Mucosa of descending colon (tissue), 3 donors: ENCODE results near the gene CBLL1. TPM values are rescaled to one million over a fixed set of nuclear protein-coding genes. Genes with fewer than 3 reads are reported as not detected.

ENCODE experiments used
- ATAC-seq: fragments of 200-7000 bp; cut with Tn5 transposase; one replicate; pipeline ENCODE4 v1.9.1; 2020; ENCODE audit warnings: mild to moderate bottlenecking, moderate library complexity
- DNase-seq, 3 donors: peaks; one replicate each; pipeline ENCODE4 v3.0.0-alpha.2; 2020
- H3K36me3 ChIP-seq: fragments of 200-600 bp; one replicate; pipeline ENCODE4 v1.8.0; 2021; ENCODE audit warnings: low read depth, mild to moderate bottlenecking
- H3K4me1 ChIP-seq: fragments of 200-600 bp; one replicate; pipeline ENCODE4 v1.8.0; 2021; ENCODE audit warnings: low read depth, mild to moderate bottlenecking
- H3K4me3 ChIP-seq: fragments of 200-600 bp; one replicate; pipeline ENCODE4 v1.8.0; 2021; ENCODE audit warnings: mild to moderate bottlenecking
- H3K9me3 ChIP-seq: fragments of 200-600 bp; one replicate; pipeline ENCODE4 v1.8.0; 2021; ENCODE audit warnings: mild to moderate bottlenecking
- CTCF ChIP-seq: fragments of 200-600 bp; IDR thresholded peaks from one replicate; pipeline ENCODE4 v1.8.0; 2022; ENCODE audit warnings: antibody characterized with exemption, mild to moderate bottlenecking
- intact Hi-C, 2 donors: fragments of 100-400 bp; cut with DNase I in 1 of 2; cut with micrococcal nuclease in 1 of 2; formaldehyde crosslinking; loops; one replicate each; pipeline versions ENCODE4 v1.11.0 to v1.11.1; 2022; cut with DNase I, micrococcal nuclease
- long read RNA-seq, 2 donors: library from polyadenylated mRNA; unstranded; transcript quantifications; one replicate each; pipeline ENCODE4 v2.0.0, GENCODE V29; 2019 to 2021
- total RNA-seq, 3 donors: library from RNA; stranded (reverse); fragmentation: NEBNext Ultra II Directional in 2 of 3; extraction: Animal tissue kit (Norgen Biotek cat#: 25700) in 2 of 3; gene quantifications; one replicate each; pipeline versions ENCODE4 v1.2.1 to v1.2.4, GENCODE V29; 2021 to 2023
- donor health status: DM: no; HTN: no; CAD: no; lungs with moderate emphysema.
- donor health status: DM: no; HTN: no; CAD: no.
- donor health status: DM: no; HTN: yes; CAD: no.

The CBLL1 gene
- total RNA-seq = 10 to 100 TPM; 24.1 to 28.9 (median 25.4) TPM
- long read RNA-seq, donor 1, full-length matches to known transcripts = 3 of 5 reads
- long read RNA-seq, donor 1, partial matches to known transcripts = 0 of 5 reads
- long read RNA-seq, donor 1, other reads (novel, unspliced or antisense) = 2 of 5 reads
- long read RNA-seq, donor 2, full-length matches to known transcripts = 2 of 2 reads
- long read RNA-seq, donor 2, partial matches to known transcripts = 0 of 2 reads
- long read RNA-seq, donor 2, other reads (novel, unspliced or antisense) = 0 of 2 reads

GRCh38 chr7:107743567-107744344, at the start of gene CBLL1:
CBLL1 (plus strand) TSS chr7:107744142; CDS start chr7:107744164, 22 bp downstream.
- Histone ChIP-seq H3K36me3 (no peaks in the 10 kb centered on the region), H3K4me3 (peak within 1 kb of the TSS; percentile 76), H3K4me1 (peaks cover 26% of the 10 kb centered on the region), H3K9me3 (no peaks in the 10 kb centered on the region)
- DNase-seq (peak; percentile 97 to 98 (median 98)), ATAC-seq (peak; percentile 95)
- intact Hi-C loops = loop anchor here (10.0 kb wide), 1 partner anchor 131 kb away; no protein-coding TSS in a partner anchor
- peak; percentile 30 for TF ChIP-seq CTCF

- H3K9me3 ChIP-seq = no peaks in the 10 kb centered on the region
- no peak for TF ChIP-seq CTCF
- H3K36me3 ChIP-seq = no peaks in the 10 kb centered on the region
- H3K4me3 ChIP-seq = no peak overlapping the region
- intact Hi-C loops = no loop called here
- H3K4me1 ChIP-seq = no peaks in the 10 kb centered on the region
- DNase-seq (no peak), ATAC-seq (no peak)
Measured at GRCh38 chr7:107694386-107694785, 49.6 kb upstream of the CBLL1 start.

- Histone ChIP-seq H3K9me3 (no peaks in the 10 kb centered on the region), H3K4me3 (no peak overlapping the region), H3K4me1 (no peaks in the 10 kb centered on the region), H3K36me3 (no peaks in the 10 kb centered on the region)
- DNase-seq (no peak), ATAC-seq (no peak)
- no peak for TF ChIP-seq CTCF
- intact Hi-C loops = no loop called here
Measured at GRCh38 chr7:107696330-107696946, 47.5 kb upstream of the CBLL1 start.

- intact Hi-C loops = no loop called here
- TF ChIP-seq CTCF = no peak
- no peak overlapping the region for H3K4me3 ChIP-seq
- no peaks in the 10 kb centered on the region for H3K36me3 ChIP-seq
- H3K9me3 ChIP-seq = no peaks in the 10 kb centered on the region
- ATAC-seq = no peak
- H3K4me1 ChIP-seq = no peaks in the 10 kb centered on the region
- no peak for DNase-seq
Measured at GRCh38 chr7:107697321-107698049, 46.5 kb upstream of the CBLL1 start.

- Histone ChIP-seq H3K9me3 (no peaks in the 10 kb centered on the region), H3K4me1 (no peaks in the 10 kb centered on the region), H3K4me3 (no peak overlapping the region), H3K36me3 (no peaks in the 10 kb centered on the region)
- intact Hi-C loops = no loop called here
- DNase-seq = no peak
- ATAC-seq = no peak
- TF ChIP-seq CTCF = no peak
Measured at GRCh38 chr7:107700570-107700969, 43.4 kb upstream of the CBLL1 start.
